Astrocyte of the cerebellum (primary cell): Measurements from ENCODE around the gene CKM.

Source experiments
- DNase-seq: peaks from one replicate; pipeline ENCODE4 v3.0.0-alpha.2; 2011; ENCODE audit warnings: low read depth
- H3K4me3 ChIP-seq: 2 replicates; pipeline ENCODE4 v1.5.1; 2011; ENCODE audit warnings: mild to moderate bottlenecking, low read depth, low read length, moderate library complexity
- in situ Hi-C: cut with HindIII; loops from 2 replicates; pipeline ENCODE4 v1.10.0; 2017; ENCODE audit warnings: low sequenced_read_pairs
- TF ChIP-seq, protein P1 (sequence below): IDR thresholded peaks from 2 replicates; pipeline ENCODE4 v1.5.1; 2012; ENCODE audit warnings: low read length, low read depth, moderate library complexity, mild to moderate bottlenecking; ENCODE audit errors: missing control alignments

Gene CKM

DNA sequence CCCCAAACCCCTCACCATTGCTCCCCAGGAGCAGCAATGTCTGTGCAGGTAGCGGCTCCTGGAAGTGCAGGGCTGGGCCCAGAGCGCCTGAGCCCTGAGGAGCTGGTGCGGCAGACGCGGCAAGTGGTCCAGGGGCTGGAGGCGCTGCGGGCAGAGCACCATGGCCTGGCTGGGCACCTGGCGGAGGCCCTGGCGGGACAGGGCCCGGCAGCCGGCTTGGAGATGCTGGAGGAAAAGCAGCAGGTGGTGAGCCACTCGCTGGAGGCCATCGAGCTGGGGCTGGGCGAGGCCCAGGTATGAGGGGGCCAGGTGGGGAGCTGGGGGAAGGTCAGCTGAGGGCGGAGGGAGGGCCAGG lies 22.8 kb upstream of the CKM start:
- H3K4me3 ChIP-seq, result no peak overlapping the region
- no peak for DNase-seq
- TF ChIP-seq, protein P1, sequence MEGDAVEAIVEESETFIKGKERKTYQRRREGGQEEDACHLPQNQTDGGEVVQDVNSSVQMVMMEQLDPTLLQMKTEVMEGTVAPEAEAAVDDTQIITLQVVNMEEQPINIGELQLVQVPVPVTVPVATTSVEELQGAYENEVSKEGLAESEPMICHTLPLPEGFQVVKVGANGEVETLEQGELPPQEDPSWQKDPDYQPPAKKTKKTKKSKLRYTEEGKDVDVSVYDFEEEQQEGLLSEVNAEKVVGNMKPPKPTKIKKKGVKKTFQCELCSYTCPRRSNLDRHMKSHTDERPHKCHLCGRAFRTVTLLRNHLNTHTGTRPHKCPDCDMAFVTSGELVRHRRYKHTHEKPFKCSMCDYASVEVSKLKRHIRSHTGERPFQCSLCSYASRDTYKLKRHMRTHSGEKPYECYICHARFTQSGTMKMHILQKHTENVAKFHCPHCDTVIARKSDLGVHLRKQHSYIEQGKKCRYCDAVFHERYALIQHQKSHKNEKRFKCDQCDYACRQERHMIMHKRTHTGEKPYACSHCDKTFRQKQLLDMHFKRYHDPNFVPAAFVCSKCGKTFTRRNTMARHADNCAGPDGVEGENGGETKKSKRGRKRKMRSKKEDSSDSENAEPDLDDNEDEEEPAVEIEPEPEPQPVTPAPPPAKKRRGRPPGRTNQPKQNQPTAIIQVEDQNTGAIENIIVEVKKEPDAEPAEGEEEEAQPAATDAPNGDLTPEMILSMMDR, result no peak
- in situ Hi-C loops, result no loop called here

GRCh38 chr19:45344621-45345505 lies 22.2 kb upstream of the CKM start:
- in situ Hi-C loops, result no loop called here
- TF ChIP-seq, protein P1, result no peak
- H3K4me3 ChIP-seq, result no peak overlapping the region
- no peak for DNase-seq

GRCh38 chr19:45342911-45343310 lies 20.2 kb upstream of the CKM start:
- in situ Hi-C loops, result no loop called here
- no peak overlapping the region for H3K4me3 ChIP-seq

DNA sequence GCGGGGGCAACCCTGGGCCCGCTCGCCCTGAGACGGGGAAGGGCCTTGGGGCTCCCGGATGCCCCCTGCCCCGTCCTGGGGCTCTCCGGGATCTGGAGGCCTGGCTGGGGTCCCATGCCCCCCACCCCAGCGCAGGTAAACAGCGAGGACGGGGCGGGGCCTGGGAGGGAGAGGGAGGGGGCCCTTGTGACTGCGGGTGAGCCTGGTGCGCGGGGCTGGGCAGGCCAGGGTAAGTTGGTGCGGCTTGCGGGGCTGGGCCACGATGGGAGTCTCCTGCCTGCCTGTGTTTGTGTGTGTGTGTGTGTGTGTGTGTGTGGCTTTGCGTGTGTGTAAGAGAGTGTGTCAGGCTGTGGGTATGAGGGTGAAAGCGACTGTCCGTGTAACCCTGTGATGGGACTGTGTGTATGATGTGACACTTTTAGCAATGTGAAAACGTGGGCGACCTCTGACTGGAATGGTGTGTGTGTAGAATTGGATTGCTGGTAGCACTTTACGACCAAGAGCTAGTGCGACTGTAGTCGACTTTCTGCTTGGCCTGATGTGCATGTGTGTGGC lies 18.3 kb upstream of the CKM start:
- in situ Hi-C loops, result no loop called here
- peak overlapping the region; percentile 18 for H3K4me3 ChIP-seq

More at GRCh38 chr19:45342911-45343310, 20.2 kb upstream of the CKM start:
- DNase-seq, result no peak
- TF ChIP-seq, protein P1, result no peak

GRCh38 chr19:45340232-45340898 lies 17.7 kb upstream of the CKM start, which contains the start of gene KLC3:
TSS of gene KLC3 (plus strand) at chr19:45340750. CDS start at chr19:45345542, 4,792 bp downstream.
- TF ChIP-seq, protein P1, result no peak
- DNase-seq, result no peak
- in situ Hi-C loops, result no loop called here
- H3K4me3 ChIP-seq, result peak within 1 kb of the TSS; percentile 18

More for the DNA sequence above, 18.3 kb upstream of the CKM start:
- DNase-seq, result no peak
- TF ChIP-seq, protein P1, result no peak

- in situ Hi-C loops, result no loop called here
- DNase-seq, result no peak
- no peak overlapping the region for H3K4me3 ChIP-seq
- TF ChIP-seq, protein P1, result no peak
These were observed 17.0 kb upstream of the CKM start for GRCh38 chr19:45339629-45340028.
